Epithelial cell of esophagus (primary cell): Measurements from ENCODE around the gene MAMDC2.

Experiments used
- DNase-seq: peaks from one replicate; pipeline ENCODE4 v3.0.0; 2010; ENCODE audit warnings: low read depth
- H3K4me3 ChIP-seq: 2 replicates; pipeline ENCODE4 v1.5.1; 2011; ENCODE audit warnings: mild to moderate bottlenecking, low read length, control low read depth
- TF ChIP-seq, protein P1 (sequence below): IDR thresholded peaks from 2 replicates; pipeline ENCODE4 v1.5.1; 2011; ENCODE audit warnings: low read depth, mild to moderate bottlenecking, low read length, control low read depth, inconsistent platforms; ENCODE audit not compliant: insufficient read depth; ENCODE audit errors: missing control alignments

Gene MAMDC2

DNA sequence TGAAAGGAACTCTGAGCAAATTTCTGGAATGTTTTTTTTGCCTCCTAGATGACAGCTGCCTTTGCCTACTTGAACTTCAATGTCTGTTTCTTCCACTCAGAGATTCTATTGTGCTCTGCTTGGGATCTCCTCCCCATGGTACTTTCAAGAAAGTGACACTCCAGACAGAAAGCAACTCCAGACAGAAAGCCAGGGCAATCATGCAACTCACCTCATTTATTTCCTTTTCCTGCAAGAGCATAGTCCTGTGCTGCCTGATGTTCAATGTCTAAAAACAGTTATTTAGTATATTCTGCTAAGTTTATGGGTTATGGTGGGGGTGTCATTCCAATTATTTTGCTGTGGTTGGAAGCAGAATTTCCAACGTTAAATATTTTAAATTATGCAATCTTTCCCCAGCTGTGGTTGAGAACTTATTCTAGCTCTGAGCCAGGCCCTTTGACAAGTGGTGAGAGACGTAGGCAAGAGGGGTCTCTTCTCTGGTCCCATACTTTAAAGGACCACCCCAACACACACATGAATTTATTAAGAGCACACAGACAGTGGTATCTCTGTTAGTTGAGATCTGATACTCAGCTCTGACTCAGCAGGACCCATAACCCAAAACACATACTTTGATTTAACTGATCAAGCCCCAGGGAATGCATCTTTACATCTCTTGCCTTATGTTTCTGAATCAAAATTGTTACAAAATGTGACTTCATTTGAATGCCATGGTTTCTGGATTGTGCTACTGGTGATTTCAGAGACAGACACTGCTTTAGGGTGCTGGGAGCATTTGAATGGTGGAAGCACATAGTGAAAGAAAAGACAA lies 39.5 kb upstream of the MAMDC2 start:
- no peak overlapping the region for H3K4me3 ChIP-seq
- no peak for DNase-seq
- TF ChIP-seq, protein P1, sequence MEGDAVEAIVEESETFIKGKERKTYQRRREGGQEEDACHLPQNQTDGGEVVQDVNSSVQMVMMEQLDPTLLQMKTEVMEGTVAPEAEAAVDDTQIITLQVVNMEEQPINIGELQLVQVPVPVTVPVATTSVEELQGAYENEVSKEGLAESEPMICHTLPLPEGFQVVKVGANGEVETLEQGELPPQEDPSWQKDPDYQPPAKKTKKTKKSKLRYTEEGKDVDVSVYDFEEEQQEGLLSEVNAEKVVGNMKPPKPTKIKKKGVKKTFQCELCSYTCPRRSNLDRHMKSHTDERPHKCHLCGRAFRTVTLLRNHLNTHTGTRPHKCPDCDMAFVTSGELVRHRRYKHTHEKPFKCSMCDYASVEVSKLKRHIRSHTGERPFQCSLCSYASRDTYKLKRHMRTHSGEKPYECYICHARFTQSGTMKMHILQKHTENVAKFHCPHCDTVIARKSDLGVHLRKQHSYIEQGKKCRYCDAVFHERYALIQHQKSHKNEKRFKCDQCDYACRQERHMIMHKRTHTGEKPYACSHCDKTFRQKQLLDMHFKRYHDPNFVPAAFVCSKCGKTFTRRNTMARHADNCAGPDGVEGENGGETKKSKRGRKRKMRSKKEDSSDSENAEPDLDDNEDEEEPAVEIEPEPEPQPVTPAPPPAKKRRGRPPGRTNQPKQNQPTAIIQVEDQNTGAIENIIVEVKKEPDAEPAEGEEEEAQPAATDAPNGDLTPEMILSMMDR: no peak

DNA sequence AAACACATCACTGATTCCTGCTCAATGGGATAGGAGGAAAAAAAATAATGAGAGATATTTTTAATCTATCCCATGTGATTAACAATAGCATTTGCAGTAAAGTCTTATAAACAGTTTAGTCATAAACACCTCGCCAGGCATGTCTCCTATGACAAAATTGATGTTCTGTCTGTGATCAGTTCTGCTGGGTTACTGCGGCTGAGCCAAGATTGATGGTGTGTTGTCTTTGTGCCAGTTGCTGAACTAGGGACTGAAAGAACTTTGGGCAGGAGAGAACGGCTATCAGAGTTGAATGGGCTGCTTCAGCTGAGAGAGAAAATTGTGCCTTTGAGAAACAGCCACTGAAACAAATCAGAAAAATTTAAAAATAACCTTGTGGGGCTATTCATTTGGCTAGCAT lies 37.3 kb upstream of the MAMDC2 start:
- TF ChIP-seq, protein P1: no peak
- no peak for DNase-seq
- H3K4me3 ChIP-seq: no peak overlapping the region

DNA sequence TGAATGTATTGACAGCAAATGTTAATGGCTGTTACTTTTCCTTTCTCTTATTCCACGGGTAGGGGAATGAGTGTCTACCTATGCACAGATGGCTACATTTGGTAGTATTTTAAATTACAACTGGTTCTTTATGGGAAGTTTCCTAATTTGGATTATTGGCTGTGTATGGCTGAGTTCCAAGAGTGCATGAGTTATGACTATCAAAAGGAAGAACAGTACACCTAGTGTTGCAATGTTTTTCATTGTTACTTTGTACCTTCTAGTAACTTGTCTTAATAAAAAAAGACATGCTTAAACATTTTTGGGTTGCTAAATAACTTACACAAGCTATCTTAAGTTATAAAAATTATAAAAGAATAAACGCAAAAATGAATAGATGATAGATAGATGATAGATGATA lies 35.8 kb upstream of the MAMDC2 start:
- TF ChIP-seq, protein P1: no peak
- DNase-seq: peak; percentile 68
- no peak overlapping the region for H3K4me3 ChIP-seq

DNA sequence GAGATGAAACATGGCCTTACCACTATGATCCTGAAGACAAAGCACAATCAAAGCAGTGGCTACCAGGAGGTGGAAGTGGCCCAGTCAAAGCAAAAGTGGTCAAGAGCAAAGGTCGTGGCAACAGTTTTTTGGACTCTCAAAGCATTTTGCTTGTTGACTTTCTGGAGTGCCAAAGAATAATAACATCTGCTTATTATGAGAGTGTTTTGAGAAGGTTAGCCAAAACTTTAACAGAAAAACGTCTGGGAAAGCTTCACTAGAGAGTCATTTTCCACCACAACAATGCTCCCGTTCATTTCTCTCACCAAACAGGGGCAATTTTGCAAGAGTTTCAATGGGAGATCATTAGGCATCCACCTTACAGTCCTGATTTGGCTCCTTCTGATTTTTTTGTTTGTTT lies 33.6 kb upstream of the MAMDC2 start:
- no peak overlapping the region for H3K4me3 ChIP-seq
- DNase-seq: no peak
- TF ChIP-seq, protein P1: no peak

DNA sequence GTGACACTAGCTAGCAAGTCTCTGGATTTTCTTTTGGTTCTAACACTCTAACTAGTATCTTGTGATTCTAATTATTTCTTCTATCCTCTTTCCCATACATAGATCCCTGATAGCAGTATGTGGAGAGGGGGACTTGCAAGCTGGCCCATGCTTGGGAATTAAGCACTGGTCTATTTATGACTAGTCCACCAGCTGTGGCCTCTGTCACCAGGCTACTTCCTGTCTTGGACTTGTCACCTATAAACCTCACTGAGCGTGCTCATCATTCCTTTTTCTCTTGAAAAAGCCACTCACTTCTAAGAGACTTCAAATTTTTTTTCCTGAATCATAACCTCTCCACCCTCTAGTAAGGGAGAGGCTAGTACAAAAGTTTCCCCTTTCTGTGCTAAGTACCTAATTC lies 32.3 kb upstream of the MAMDC2 start:
- DNase-seq: no peak
- TF ChIP-seq, protein P1: no peak
- H3K4me3 ChIP-seq: no peak overlapping the region

DNA sequence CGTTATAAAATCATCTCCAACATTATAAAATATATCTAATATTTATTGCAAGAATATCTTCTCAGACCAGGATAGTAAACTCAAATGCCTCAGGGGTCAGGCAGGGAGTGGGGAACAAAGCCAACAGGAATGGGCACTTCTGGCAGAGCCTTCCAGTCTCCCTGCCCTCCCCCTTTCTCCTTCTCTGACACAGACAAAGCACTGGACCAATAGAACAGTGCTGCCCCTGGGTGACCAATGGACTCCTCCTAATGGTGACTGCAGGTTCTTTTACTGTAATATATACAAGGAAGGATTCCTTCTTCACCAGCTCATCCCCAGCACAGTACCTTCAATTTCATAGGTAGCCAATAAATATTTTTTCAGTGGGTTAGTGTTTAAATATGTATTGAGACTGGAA lies 31.1 kb upstream of the MAMDC2 start:
- TF ChIP-seq, protein P1: no peak
- no peak for DNase-seq
- H3K4me3 ChIP-seq: no peak overlapping the region
